ENCODE results near the gene CCDC154. TPM values are rescaled to one million over a fixed set of nuclear protein-coding genes. Genes with fewer than 3 reads are reported as not detected.

CCDC154 gene
- total and polyA plus RNA-seq, 2 donors (not counting 3 experiments of a cell fraction or from before 2014, with no cell fraction given): 0.65 to 0.75 TPM

DNA sequence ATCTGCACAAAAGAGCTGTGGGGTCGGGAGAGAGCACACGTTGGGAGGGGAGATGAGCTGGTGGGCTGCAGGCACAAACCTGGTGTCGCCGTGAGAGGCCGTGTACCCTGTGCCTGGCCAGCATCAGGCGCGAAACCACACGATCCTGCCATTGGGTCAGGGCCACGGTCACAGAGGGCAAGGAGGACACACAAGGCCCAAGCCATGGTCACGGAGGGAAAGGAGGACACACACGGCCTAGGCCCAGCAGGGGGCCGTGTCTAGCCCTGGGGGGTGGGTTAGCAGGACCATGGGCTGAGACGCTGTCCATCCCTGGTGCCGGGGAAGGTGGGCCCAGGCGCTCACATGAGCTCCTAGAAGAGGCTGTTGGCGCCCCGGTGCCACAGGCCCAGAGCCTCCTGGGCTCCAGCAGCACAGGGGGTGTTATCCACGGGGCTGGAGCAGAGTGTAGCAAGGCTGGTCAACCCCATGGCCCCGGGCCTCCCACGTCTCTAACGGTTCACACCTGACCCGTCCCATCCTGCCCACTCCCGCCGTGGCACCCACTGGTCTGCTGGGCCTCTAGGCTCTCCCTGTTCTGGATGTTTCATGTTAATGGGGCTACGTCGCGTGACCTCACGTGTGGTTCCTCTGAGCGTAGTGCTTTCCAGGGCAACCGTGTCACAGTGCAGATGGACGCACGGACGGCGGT, 7.5 kb upstream of the CCDC154 start:
- dilution Hi-C loops (cut with MboI; ENCODE audit: extremely low pct_ligation_motif_present, low sequenced_read_pairs): no loop called here
- Histone ChIP-seq H3K27me3 (ENCODE audit: control insufficient read depth in 2 of 2, insufficient read depth in 2 of 2, low read length in 2 of 2) (no peaks in the 10 kb centered on the region), H3K4me1 (ENCODE audit: control insufficient read depth, extremely low read depth, insufficient read depth, low read length) (no peaks in the 10 kb centered on the region), H4K20me1 (replicated peaks; ENCODE audit: control insufficient read depth, extremely low read depth, insufficient read depth, low read length) (no peaks in the 10 kb centered on the region), H3K36me3 (ENCODE audit: control insufficient read depth in 2 of 2, extremely low read depth in 1 of 2, insufficient read depth in 2 of 2, low read length in 2 of 2) (peaks cover 0 to 48% of the 10 kb centered on the region in 2 experiments), H3K9me1 (replicated peaks; ENCODE audit: control insufficient read depth, extremely low read depth, insufficient read depth, low read length) (no peaks in the 10 kb centered on the region), H3K4me2 (ENCODE audit: insufficient read depth, low read length) (no peak overlapping the region), H2AFZ (ENCODE audit: low read depth, low read length) (no peak overlapping the region), H3K79me2 (ENCODE audit: control insufficient read depth, insufficient read depth, low read length) (no peaks in the 10 kb centered on the region), H3K27ac (ENCODE audit: insufficient read depth, low read depth, low read length) (no peak overlapping the region), H3K9ac (replicated peaks; ENCODE audit: extremely low read depth, insufficient read depth, low read length) (no peak overlapping the region), H3K4me3 (replicated peaks in 1 of 3; ENCODE audit: insufficient read depth in 1 of 3, low read depth in 1 of 3, low read length in 3 of 3) (no peak overlapping the region), H3K9me3 (replicated peaks; ENCODE audit: control insufficient read depth, insufficient read depth, low read length) (no peaks in the 10 kb centered on the region)
- no TSS peak for BruUV-seq (replicated peaks)
- intact Hi-C loops (cut with micrococcal nuclease): no loop called here
- FAIRE-seq: no peak
- TF ChIP-seq, protein P1, sequence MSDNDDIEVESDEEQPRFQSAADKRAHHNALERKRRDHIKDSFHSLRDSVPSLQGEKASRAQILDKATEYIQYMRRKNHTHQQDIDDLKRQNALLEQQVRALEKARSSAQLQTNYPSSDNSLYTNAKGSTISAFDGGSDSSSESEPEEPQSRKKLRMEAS (IDR thresholded peaks at IDR 0.05; ENCODE audit: insufficient read depth, insufficient read length): no peak
- TF ChIP-seq POLR2A (IDR thresholded peaks at IDR 0.05; ENCODE audit: low read depth, low read length) (no peak), POLR2AphosphoS5 (IDR thresholded peaks at IDR 0.05; ENCODE audit: insufficient read depth, low read depth, low read length) (no peak), MYC (IDR thresholded peaks at IDR 0.05; ENCODE audit: low read depth, low read length) (no peak), EZH2 (IDR thresholded peaks at IDR 0.05; ENCODE audit: borderline replicate concordance, low read depth, low read length, severe bottlenecking) (no peak), GATA2 (IDR thresholded peaks at IDR 0.05; ENCODE audit: insufficient read depth, insufficient read length, low read depth, low read length) (no peak), JUN (IDR thresholded peaks at IDR 0.05; ENCODE audit: borderline replicate concordance, insufficient read depth, insufficient read length, low read depth) (no peak), FOS (IDR thresholded peaks at IDR 0.05; ENCODE audit: borderline replicate concordance, insufficient read depth, low read length) (no peak)
- TF ChIP-seq, protein P2, sequence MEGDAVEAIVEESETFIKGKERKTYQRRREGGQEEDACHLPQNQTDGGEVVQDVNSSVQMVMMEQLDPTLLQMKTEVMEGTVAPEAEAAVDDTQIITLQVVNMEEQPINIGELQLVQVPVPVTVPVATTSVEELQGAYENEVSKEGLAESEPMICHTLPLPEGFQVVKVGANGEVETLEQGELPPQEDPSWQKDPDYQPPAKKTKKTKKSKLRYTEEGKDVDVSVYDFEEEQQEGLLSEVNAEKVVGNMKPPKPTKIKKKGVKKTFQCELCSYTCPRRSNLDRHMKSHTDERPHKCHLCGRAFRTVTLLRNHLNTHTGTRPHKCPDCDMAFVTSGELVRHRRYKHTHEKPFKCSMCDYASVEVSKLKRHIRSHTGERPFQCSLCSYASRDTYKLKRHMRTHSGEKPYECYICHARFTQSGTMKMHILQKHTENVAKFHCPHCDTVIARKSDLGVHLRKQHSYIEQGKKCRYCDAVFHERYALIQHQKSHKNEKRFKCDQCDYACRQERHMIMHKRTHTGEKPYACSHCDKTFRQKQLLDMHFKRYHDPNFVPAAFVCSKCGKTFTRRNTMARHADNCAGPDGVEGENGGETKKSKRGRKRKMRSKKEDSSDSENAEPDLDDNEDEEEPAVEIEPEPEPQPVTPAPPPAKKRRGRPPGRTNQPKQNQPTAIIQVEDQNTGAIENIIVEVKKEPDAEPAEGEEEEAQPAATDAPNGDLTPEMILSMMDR (IDR thresholded peaks at IDR 0.05; ENCODE audit: extremely low read depth in 1 of 2, insufficient read depth in 1 of 2, low read depth in 1 of 2, low read length in 2 of 2): no peak
- ChIA-PET CTCF (no interaction called here), POLR2A (no interaction called here)
- no peak for DNase-seq (ENCODE audit: low read depth, low spot score)

Data from endothelial cell of umbilical vein (primary cell).